Neural cell (in vitro differentiated cells): ENCODE results near the gene SNRPN. TPM values are rescaled to one million over a fixed set of nuclear protein-coding genes. Genes with fewer than 3 reads are reported as not detected.

ENCODE experiments used
- H2AFZ ChIP-seq: fragments of 200-600, 300-800 bp; sonication (generic), shearing (Covaris generic); 2 replicates; pipeline ENCODE4 v1.6.0; 2014; ENCODE audit warnings: low read depth, mild to moderate bottlenecking, antibody characterized with exemption, low read length, moderate library complexity
- H3F3A ChIP-seq: fragments of 200-600 bp; shearing (Covaris generic); 2 replicates; pipeline ENCODE4 v1.6.1; 2016; ENCODE audit warnings: mild to moderate bottlenecking, moderate library complexity, mixed read lengths, antibody characterized with exemption, low read length; ENCODE audit not compliant: insufficient read depth, poor library complexity, severe bottlenecking
- H3K27ac ChIP-seq: fragments of 200-600, 300-800 bp; sonication (generic), shearing (Covaris generic); 2 replicates; pipeline ENCODE4 v1.5.1; 2014; ENCODE audit warnings: mild to moderate bottlenecking, low read length, moderate library complexity
- H3K27me3 ChIP-seq: fragments of 300-800, 200-600 bp; sonication (generic), shearing (Covaris generic); 2 replicates; pipeline ENCODE4 v1.6.0; 2014; ENCODE audit warnings: mild to moderate bottlenecking, low read depth, low read length, moderate library complexity; ENCODE audit not compliant: insufficient read depth
- H3K36me3 ChIP-seq: fragments of 300-800, 200-600 bp; sonication (generic), shearing (Covaris generic); 2 replicates; pipeline ENCODE4 v1.5.1; 2014; ENCODE audit warnings: mild to moderate bottlenecking, antibody characterized with exemption, low read length, moderate library complexity; ENCODE audit not compliant: insufficient read depth
- H3K4me2 ChIP-seq: fragments of 300-800, 200-600 bp; sonication (generic), shearing (Covaris generic); 2 replicates; pipeline ENCODE4 v1.6.0; 2014; ENCODE audit warnings: mild to moderate bottlenecking, low read length
- H3K4me3 ChIP-seq: fragments of 300-800, 200-600 bp; sonication (generic), shearing (Covaris generic); 2 replicates; pipeline ENCODE4 v1.5.1; 2014; ENCODE audit warnings: mild to moderate bottlenecking, low read length, moderate library complexity
- H3K79me2 ChIP-seq: fragments of 200-600 bp; shearing (Covaris generic); replicated peaks from 2 replicates; pipeline ENCODE4 v1.6.0; 2014; ENCODE audit warnings: mild to moderate bottlenecking, low read length, moderate library complexity; ENCODE audit not compliant: insufficient read depth
- H3K9ac ChIP-seq: fragments of 300-800, 200-600 bp; sonication (generic), shearing (Covaris generic); 2 replicates; pipeline ENCODE4 v1.6.1; 2016; ENCODE audit warnings: mild to moderate bottlenecking, low read length, mixed read lengths
- H3K9me2 ChIP-seq: fragments of 200-600 bp; shearing (Covaris generic); 2 replicates; pipeline ENCODE4 v1.6.1; 2016; ENCODE audit warnings: mild to moderate bottlenecking, low read length, mixed read lengths; ENCODE audit not compliant: insufficient read depth
- H3K9me3 ChIP-seq: fragments of 200-600, 300-800 bp; sonication (generic), shearing (Covaris generic); 2 replicates; pipeline ENCODE4 v1.6.1; 2016; ENCODE audit warnings: mild to moderate bottlenecking, mixed run types, low read length, moderate library complexity, mixed read lengths
- H4K20me1 ChIP-seq: fragments of 200-600 bp; shearing (Covaris generic); 2 replicates; pipeline ENCODE4 v1.6.1; 2016; ENCODE audit warnings: mild to moderate bottlenecking, mixed run types; ENCODE audit not compliant: insufficient read depth
- EP300 ChIP-seq: fragments of 450-650 bp; conservative IDR thresholded peaks from 2 replicates; pipeline ENCODE4 v1.6.1; 2014; ENCODE audit warnings: antibody characterized with exemption, mild to moderate bottlenecking, moderate library complexity; ENCODE audit not compliant: poor library complexity, severe bottlenecking
- EZH2 ChIP-seq: fragments of 200-600, 300-800 bp; shearing (Covaris generic), sonication (generic); IDR thresholded peaks from 2 replicates; pipeline ENCODE4 v1.6.1; 2014; ENCODE audit warnings: antibody characterized with exemption, low read length, borderline replicate concordance, mild to moderate bottlenecking; ENCODE audit not compliant: insufficient read depth, poor library complexity, severe bottlenecking
- MXI1 ChIP-seq: fragments of 450-650 bp; conservative IDR thresholded peaks from 2 replicates; pipeline ENCODE4 v1.6.1; 2014; ENCODE audit warnings: antibody characterized with exemption, mild to moderate bottlenecking; ENCODE audit not compliant: poor library complexity, severe bottlenecking
- POLR2AphosphoS5 ChIP-seq: IDR thresholded peaks from 2 replicates; pipeline ENCODE4 v1.6.1; 2012
- RAD21 ChIP-seq: fragments of 450-650 bp; conservative IDR thresholded peaks from 2 replicates; pipeline ENCODE4 v1.6.1; 2014; ENCODE audit warnings: antibody characterized with exemption, mild to moderate bottlenecking, moderate library complexity
- SMC3 ChIP-seq: fragments of 450-650 bp; conservative IDR thresholded peaks from 2 replicates; pipeline ENCODE4 v1.6.1; 2014; ENCODE audit warnings: antibody characterized with exemption, mild to moderate bottlenecking, moderate library complexity; ENCODE audit not compliant: poor library complexity
- TAF1 ChIP-seq: IDR thresholded peaks from 2 replicates; pipeline ENCODE4 v1.6.1; 2012; ENCODE audit warnings: low read depth
- polyA plus RNA-seq: library from polyadenylated mRNA; depleted of rRNA; stranded (reverse); fragments of >200 nt; gene quantifications from 2 replicates; pipeline ENCODE4 v1.2.3, GENCODE V29; 2014
- TF ChIP-seq, protein P1 (sequence below): IDR thresholded peaks from 2 replicates; pipeline ENCODE4 v1.6.1; 2012; ENCODE audit warnings: borderline replicate concordance
- TF ChIP-seq, protein P2 (sequence below): fragments of 450-650 bp; IDR thresholded peaks from 2 replicates; pipeline ENCODE4 v1.5.1; 2014; ENCODE audit warnings: antibody characterized with exemption, mild to moderate bottlenecking, moderate library complexity; ENCODE audit not compliant: poor library complexity, severe bottlenecking

The SNRPN gene
- polyA plus RNA-seq, 1 donor from 2014 or later: 680 TPM

DNA sequence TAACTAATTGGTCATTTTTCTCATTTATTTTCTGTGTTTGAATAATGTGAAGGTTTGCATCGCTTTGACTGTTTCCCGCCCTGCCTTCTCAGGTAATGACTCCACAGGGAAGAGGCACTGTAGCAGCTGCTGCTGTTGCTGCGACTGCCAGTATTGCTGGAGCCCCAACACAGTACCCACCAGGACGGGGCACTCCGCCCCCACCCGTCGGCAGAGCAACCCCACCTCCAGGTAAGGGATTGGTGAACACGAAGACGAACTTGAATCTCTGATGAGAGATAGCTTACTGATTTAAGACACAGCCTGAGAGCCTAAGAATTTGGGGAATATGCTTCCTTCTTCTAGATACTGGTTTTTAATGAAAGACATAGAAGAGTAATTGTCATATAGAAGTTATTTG is 22.9 kb downstream of the SNRPN start:
- Histone ChIP-seq H3K27ac (no peak overlapping the region), H3K27me3 (no peaks in the 10 kb centered on the region), H3K4me3 (no peak overlapping the region), H3K9me3 (no peaks in the 10 kb centered on the region), H3K79me2 (peaks cover 1% of the 10 kb centered on the region), H3K9ac (no peak overlapping the region), H3K9me2 (no peaks in the 10 kb centered on the region), H2AFZ (no peak overlapping the region), H3F3A (no peaks in the 10 kb centered on the region), H3K4me2 (no peak overlapping the region), H4K20me1 (peaks cover 3% of the 10 kb centered on the region), H3K36me3 (peaks cover 3% of the 10 kb centered on the region)
- TF ChIP-seq EZH2 (no peak), MXI1 (no peak), RAD21 (no peak), EP300 (no peak), SMC3 (no peak), TAF1 (no peak), POLR2AphosphoS5 (no peak)
- TF ChIP-seq, protein P1, sequence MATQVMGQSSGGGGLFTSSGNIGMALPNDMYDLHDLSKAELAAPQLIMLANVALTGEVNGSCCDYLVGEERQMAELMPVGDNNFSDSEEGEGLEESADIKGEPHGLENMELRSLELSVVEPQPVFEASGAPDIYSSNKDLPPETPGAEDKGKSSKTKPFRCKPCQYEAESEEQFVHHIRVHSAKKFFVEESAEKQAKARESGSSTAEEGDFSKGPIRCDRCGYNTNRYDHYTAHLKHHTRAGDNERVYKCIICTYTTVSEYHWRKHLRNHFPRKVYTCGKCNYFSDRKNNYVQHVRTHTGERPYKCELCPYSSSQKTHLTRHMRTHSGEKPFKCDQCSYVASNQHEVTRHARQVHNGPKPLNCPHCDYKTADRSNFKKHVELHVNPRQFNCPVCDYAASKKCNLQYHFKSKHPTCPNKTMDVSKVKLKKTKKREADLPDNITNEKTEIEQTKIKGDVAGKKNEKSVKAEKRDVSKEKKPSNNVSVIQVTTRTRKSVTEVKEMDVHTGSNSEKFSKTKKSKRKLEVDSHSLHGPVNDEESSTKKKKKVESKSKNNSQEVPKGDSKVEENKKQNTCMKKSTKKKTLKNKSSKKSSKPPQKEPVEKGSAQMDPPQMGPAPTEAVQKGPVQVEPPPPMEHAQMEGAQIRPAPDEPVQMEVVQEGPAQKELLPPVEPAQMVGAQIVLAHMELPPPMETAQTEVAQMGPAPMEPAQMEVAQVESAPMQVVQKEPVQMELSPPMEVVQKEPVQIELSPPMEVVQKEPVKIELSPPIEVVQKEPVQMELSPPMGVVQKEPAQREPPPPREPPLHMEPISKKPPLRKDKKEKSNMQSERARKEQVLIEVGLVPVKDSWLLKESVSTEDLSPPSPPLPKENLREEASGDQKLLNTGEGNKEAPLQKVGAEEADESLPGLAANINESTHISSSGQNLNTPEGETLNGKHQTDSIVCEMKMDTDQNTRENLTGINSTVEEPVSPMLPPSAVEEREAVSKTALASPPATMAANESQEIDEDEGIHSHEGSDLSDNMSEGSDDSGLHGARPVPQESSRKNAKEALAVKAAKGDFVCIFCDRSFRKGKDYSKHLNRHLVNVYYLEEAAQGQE: no peak
- TF ChIP-seq, protein P2, sequence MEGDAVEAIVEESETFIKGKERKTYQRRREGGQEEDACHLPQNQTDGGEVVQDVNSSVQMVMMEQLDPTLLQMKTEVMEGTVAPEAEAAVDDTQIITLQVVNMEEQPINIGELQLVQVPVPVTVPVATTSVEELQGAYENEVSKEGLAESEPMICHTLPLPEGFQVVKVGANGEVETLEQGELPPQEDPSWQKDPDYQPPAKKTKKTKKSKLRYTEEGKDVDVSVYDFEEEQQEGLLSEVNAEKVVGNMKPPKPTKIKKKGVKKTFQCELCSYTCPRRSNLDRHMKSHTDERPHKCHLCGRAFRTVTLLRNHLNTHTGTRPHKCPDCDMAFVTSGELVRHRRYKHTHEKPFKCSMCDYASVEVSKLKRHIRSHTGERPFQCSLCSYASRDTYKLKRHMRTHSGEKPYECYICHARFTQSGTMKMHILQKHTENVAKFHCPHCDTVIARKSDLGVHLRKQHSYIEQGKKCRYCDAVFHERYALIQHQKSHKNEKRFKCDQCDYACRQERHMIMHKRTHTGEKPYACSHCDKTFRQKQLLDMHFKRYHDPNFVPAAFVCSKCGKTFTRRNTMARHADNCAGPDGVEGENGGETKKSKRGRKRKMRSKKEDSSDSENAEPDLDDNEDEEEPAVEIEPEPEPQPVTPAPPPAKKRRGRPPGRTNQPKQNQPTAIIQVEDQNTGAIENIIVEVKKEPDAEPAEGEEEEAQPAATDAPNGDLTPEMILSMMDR: no peak

DNA sequence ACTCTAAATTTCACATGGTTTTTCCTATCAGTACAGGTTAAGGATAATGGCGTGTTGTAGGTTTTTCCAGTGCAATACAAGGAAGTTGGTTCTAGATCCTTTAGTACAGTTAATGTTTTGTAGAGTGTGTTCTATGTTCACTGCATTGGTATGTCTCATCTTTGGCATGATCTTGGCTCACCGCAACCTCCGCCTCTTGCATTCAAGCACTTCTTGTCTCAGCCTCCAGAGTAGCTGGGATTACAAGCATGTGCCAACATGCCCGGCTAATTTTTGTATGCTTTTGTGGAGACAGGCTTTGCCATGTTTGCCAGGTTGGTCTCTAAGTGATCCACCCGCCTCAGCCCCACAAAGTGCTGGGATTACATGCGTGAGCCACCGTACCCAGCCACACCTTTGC is 30.4 kb downstream of the SNRPN start:
- no peak for TF ChIP-seq RAD21
- Histone ChIP-seq H3F3A (no peaks in the 10 kb centered on the region), H3K27ac (no peak overlapping the region), H3K4me2 (no peak overlapping the region), H3K9ac (no peak overlapping the region), H4K20me1 (no peaks in the 10 kb centered on the region), H2AFZ (no peak overlapping the region), H3K36me3 (no peaks in the 10 kb centered on the region), H3K4me3 (no peak overlapping the region), H3K27me3 (no peaks in the 10 kb centered on the region), H3K79me2 (peaks cover 26% of the 10 kb centered on the region), H3K9me2 (no peaks in the 10 kb centered on the region), H3K9me3 (no peaks in the 10 kb centered on the region)

DNA sequence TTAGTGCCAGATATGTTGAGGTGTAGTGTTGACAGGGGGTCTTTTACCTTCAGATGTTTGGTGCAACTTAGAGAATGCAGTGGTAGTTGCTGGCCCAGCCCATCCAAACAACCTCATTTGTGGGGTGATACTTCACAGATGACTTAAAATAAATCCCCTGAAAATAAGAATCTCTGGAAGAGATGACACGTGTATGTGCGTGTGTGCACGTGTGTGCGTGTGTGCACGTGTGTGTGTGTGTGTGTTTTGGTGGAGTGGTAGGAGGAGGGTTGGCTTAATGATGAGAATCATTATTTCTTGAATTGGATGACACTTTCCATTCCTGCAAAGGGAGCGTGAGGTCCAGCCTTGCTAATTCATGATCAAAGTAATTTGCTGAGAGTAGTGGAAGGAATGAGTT is 31.9 kb downstream of the SNRPN start:
- H4K20me1 ChIP-seq: no peaks in the 10 kb centered on the region
- H3K4me3 ChIP-seq: no peak overlapping the region
- no peak for TF ChIP-seq RAD21
- no peak for TF ChIP-seq EZH2
- TF ChIP-seq, protein P2: no peak
- no peak for TF ChIP-seq MXI1
- TF ChIP-seq, protein P1: no peak
- no peak for TF ChIP-seq EP300
- no peak for TF ChIP-seq TAF1
- H3K27me3 ChIP-seq: no peaks in the 10 kb centered on the region
- peaks cover 26% of the 10 kb centered on the region for H3K79me2 ChIP-seq
- H3K27ac ChIP-seq: no peak overlapping the region
- no peaks in the 10 kb centered on the region for H3K9me3 ChIP-seq
- H3K9ac ChIP-seq: no peak overlapping the region
- no peak overlapping the region for H2AFZ ChIP-seq
- H3F3A ChIP-seq: no peaks in the 10 kb centered on the region
- H3K9me2 ChIP-seq: no peaks in the 10 kb centered on the region
- H3K36me3 ChIP-seq: no peaks in the 10 kb centered on the region
- no peak overlapping the region for H3K4me2 ChIP-seq
